SW480 (cell line): Measurements from ENCODE around the gene IQSEC1.

ENCODE experiments used
- DNase-seq: peaks from one replicate; pipeline ENCODE4 v3.0.0-alpha.2; 2016; ENCODE audit warnings: low spot score

IQSEC1 gene

DNA sequence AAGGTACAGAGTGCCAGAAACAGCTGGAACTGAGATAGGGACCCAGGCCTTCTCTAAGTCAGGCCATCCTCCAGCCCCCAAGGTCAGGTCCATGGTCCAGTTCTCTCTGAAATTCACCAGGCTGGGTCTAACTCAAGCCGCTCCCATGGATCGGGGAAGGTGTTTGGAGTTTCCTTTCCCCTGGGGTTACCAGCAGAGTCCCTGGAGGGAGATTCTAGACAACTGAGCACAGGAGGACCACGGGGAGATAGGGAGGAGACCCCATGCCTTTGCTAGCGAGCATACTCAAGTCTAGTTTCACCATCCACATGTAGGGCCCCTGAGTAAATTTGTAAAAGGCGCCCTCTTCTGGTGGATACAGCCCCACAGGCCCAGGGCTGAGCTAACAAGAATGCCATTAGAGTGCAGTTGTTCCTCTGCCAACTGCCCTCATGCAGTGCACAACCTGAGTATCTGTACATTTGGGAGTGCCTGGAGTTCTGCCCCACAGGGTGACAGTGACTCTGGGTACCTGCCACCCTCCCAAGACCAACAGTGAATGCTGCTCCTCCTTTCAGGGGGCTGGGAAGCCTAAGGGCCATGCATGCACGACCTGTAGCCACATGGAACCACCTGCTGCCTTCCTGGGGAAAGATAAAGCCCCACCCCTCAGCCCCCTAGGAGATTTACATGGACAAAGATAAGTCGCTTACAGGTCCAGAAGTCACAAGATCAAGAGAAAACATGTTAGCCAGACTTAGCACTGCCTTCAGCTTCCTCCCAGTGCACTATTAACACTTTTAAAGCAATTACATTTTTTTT is 89.0 kb downstream of the IQSEC1 start:
- peak; percentile 52 for DNase-seq

DNA sequence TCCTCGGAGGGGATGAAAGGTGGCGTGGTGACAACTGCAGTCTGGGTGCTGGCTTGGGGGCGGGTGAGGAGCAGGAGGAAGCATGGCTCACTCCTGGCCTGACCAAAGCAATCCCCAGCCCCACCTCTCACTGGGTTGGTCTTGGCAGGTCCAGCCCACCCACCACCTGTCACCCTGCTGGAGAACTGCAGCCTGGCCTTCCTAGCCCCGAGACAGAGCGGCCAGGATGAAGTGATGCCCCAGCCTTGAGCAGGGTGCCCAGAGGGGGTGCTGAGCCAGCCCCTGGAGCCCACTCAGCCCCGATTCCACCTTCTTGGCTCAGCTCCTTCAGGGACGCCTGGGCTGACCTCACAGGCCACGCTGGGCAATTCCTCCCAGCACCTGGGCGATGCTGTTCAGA is 89.9 kb downstream of the IQSEC1 start:
- no peak for DNase-seq

DNA sequence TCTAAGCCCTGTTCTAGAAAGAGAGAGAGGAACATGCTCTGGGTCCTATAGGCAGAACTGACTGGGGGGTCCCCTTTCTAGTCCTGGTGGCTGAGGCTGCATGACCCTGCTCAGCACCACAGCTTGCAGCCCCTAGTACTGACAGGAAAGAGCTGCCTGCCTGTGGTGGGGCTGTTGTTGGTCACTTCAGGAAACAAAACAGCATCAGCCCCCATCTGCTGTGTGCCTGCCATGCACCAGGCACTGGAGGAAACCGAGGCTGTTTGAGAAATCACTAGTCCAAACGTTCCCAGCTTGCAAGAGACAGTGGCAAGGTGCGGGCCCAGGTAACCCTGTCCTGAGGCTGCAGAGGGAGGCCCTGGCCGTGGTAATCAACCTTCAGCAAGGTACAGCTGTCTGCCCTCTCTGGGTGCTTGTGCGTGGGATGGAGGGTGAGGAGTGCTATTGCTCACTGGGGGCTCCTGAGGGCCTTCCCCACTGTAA is 90.6 kb downstream of the IQSEC1 start:
- DNase-seq: no peak

GRCh38 chr3:12981306-12982275 is 91.6 kb downstream of the IQSEC1 start:
- no peak for DNase-seq

- DNase-seq: no peak
Observed at GRCh38 chr3:12980596-12981290, 92.5 kb downstream of the IQSEC1 start.

- DNase-seq: no peak
Observed at GRCh38 chr3:12979947-12980487, 93.2 kb downstream of the IQSEC1 start.

DNA sequence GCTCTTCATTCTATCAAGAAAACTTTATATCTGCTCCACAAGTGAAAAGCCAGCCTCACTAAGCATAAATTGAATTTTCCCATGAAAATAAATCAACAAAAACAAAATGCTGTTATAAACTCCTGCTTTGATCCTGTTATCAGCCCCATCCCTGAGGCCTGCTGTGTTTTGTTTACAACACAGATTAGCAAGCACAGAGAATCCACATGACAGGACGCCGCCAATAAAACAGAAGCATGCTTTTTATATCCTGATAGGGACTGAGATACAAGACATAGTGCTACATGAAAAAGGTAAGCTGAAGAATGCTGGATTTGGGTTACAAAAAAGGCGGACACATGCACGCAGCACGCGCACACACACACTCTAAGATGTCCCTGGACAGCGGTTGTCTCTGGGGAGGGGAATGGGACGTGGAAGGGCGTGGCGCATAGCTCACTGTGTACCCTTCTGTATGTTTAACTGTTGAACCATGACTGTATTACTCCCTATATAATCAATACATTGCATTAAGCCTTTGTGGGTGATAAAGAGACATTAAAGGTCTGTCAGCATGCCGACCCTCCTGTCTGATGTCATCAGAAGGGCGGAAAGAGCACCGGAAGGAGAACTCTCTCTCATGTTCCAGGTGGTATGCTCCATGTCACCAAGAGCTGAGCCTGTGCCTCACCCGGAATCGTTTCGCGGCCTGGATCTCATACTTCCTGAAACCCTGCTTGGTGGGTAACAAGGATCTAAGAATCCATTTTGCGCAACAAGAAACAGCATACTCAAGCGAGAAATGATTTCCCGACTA is 93.9 kb downstream of the IQSEC1 start:
- no peak for DNase-seq

- DNase-seq: no peak
Observed at GRCh38 chr3:12978682-12979081, 94.5 kb downstream of the IQSEC1 start.

GRCh38 chr3:12977117-12977808 is 96.0 kb downstream of the IQSEC1 start:
- no peak for DNase-seq

GRCh38 chr3:12975748-12976522 is 97.3 kb downstream of the IQSEC1 start:
- no peak for DNase-seq

DNA sequence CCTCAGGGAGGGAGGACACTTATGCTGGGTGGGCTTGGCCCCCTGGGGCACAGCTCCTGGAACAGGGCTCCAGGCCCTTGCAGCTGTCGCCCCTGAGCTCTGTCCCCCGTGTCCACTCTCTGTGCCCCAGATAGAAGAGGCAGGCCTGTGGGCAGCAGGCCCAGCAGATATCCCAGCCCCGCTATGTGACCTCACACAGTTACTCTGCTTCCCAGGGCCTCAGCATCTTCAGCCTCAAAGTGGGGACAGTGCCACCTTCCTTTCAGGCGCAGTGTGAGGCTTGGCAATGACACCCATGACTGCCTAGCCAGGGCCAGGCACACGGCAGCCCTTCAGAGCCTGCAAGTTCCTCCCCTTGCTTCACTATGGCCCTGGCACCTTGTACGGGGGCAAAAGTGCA is 98.4 kb downstream of the IQSEC1 start:
- DNase-seq: no peak

- no peak for DNase-seq
Observed at GRCh38 chr3:12974334-12974733, 98.9 kb downstream of the IQSEC1 start.

DNA sequence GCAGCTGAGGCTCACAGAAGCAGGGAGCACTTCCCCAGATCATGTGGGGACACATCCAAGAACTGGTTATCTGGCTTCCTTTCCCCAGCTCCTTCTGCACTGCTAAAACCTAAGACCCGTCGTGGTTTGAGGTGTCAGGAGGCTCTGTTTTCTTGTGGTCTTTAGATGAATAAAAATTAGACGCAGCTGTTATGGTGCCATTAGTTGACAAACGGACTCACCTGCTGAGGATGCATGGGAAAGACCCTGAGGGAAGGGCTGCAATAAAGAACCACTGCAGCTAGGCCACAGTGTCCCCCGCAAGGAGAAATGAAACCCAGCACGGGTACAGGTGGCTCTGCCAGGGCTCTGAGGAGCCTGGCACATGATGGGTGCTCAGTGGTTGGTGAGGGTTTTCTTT is 99.4 kb downstream of the IQSEC1 start:
- no peak for DNase-seq

GRCh38 chr3:12972781-12973702 is 100.2 kb downstream of the IQSEC1 start:
- no peak for DNase-seq

DNA sequence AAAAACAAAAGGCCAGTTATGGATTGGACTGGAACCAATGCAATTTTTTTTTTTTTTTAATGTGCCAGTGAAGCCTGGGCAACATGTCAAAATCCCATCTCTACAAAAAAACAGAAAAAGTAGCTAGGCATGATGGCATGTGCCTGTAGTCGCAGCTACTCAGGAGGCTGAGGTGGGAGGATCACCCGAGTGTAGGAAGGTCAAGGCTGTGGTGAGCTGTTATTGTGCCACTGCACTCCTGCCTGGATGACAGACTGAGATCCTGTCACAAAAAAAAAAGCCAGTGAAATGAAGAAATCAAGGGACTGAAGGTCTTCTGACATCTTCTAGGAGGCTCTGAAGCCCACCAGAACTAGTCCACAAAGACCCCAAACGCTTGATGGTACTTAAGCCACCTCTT is 101.2 kb downstream of the IQSEC1 start:
- DNase-seq: no peak

GRCh38 chr3:12970684-12971083 is 102.5 kb downstream of the IQSEC1 start:
- DNase-seq: no peak

- no peak for DNase-seq
Observed at GRCh38 chr3:12969486-12969885, 103.7 kb downstream of the IQSEC1 start.

GRCh38 chr3:12968541-12968940 is 104.7 kb downstream of the IQSEC1 start:
- no peak for DNase-seq
